ENCODE data around the gene NPAS3.

- TF ChIP-seq, protein P1, sequence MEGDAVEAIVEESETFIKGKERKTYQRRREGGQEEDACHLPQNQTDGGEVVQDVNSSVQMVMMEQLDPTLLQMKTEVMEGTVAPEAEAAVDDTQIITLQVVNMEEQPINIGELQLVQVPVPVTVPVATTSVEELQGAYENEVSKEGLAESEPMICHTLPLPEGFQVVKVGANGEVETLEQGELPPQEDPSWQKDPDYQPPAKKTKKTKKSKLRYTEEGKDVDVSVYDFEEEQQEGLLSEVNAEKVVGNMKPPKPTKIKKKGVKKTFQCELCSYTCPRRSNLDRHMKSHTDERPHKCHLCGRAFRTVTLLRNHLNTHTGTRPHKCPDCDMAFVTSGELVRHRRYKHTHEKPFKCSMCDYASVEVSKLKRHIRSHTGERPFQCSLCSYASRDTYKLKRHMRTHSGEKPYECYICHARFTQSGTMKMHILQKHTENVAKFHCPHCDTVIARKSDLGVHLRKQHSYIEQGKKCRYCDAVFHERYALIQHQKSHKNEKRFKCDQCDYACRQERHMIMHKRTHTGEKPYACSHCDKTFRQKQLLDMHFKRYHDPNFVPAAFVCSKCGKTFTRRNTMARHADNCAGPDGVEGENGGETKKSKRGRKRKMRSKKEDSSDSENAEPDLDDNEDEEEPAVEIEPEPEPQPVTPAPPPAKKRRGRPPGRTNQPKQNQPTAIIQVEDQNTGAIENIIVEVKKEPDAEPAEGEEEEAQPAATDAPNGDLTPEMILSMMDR (IDR thresholded peaks at IDR 0.05; ENCODE audit: low read length): no peak
- no peak for TF ChIP-seq EZH2phosphoT487 (IDR thresholded peaks at IDR 0.05; ENCODE audit: low read length)
Observed at GRCh38 chr14:33682760-33683159, 744.1 kb downstream of the NPAS3 start.
